HCT116 (cell line): ENCODE data around the gene CAMSAP1. TPM values are rescaled to one million over a fixed set of nuclear protein-coding genes. Genes with fewer than 3 reads are reported as not detected.

Source experiments
- ATAC-seq: fragments of 200-7000 bp; cut with Tn5 transposase; 2 replicates; pipeline ENCODE4 v1.9.1; 2020; ENCODE audit warnings: mild to moderate bottlenecking, moderate library complexity
- BruUV-seq: library from RNA; stranded (reverse); fragments of 400-500 nt; replicated peaks from 2 replicates; lab custom pipeline; 2021; lab: Mats Ljungman, UMichigan
- CTCF ChIA-PET: fragments of 300-600 bp; sonication (Branson Sonifier 250); formaldehyde crosslinking; loops from one replicate; lab custom pipeline; 2021; ENCODE audit warnings: antibody characterized with exemption; lab: Charles Lee
- POLR2A ChIA-PET: fragments of 300-600, 350-600 bp; sonication (Branson Sonifier 250); formaldehyde crosslinking; loops from one replicate; lab custom pipeline; 2021; ENCODE audit warnings: antibody characterized with exemption; lab: Charles Lee
- RAD21 ChIA-PET, 2 experiments: fragments of 300-600 bp; sonication (Branson Sonifier 250); formaldehyde crosslinking; loops; one replicate each; lab custom pipeline; 2023; ENCODE audit warnings: low total read pairs in 2 of 2; ENCODE audit not compliant: uncharacterized antibody in 2 of 2, unreplicated experiment in 2 of 2, low non-redundant PET in 1 of 2; lab: Charles Lee
- DNase-seq: peaks from one replicate; pipeline ENCODE4 v3.0.0-alpha.2; 2010; ENCODE audit warnings: low read depth, low spot score
- H2AFZ ChIP-seq: fragments of 200-600 bp; shearing (Covaris generic), sonication (generic); 2 replicates; pipeline ENCODE4 v1.6.1; 2017; ENCODE audit warnings: low read depth, mixed run types, mixed read lengths, antibody characterized with exemption, low read length; ENCODE audit not compliant: poor library complexity, severe bottlenecking
- H3K27ac ChIP-seq: 2 replicates; pipeline ENCODE4 v1.5.1; 2012; ENCODE audit warnings: low read depth, low read length
- H3K27me3 ChIP-seq: fragments of 200-600 bp; sonication (generic); 2 replicates; pipeline ENCODE4 v1.6.1; 2016; ENCODE audit warnings: mixed run types, low read length, mixed read lengths; ENCODE audit not compliant: insufficient read depth
- H3K36me3 ChIP-seq, 2 experiments: fragments of 200-500 bp in 1 of 2; fragments of 200-600 bp in 1 of 2; sonication (Bioruptor generic) in 1 of 2; sonication (generic) in 1 of 2; 2 replicates each; pipeline versions ENCODE4 v1.5.1 to v1.6.1; 2014 to 2016; ENCODE audit warnings: low read length in 2 of 2, inconsistent platforms in 1 of 2, mixed read lengths in 1 of 2, mixed run types in 1 of 2; ENCODE audit not compliant: insufficient read depth in 2 of 2, control insufficient read depth in 1 of 2
- H3K4me1 ChIP-seq, 2 experiments: fragments of 200-600 bp in 1 of 2; sonication (generic) in 1 of 2; 2 replicates each; pipeline versions ENCODE4 v1.5.1 to v1.6.1; 2012 to 2017; ENCODE audit warnings: low read length in 2 of 2, inconsistent platforms in 1 of 2, mild to moderate bottlenecking in 1 of 2, mixed read lengths in 1 of 2, mixed run types in 1 of 2, moderate library complexity in 1 of 2; ENCODE audit not compliant: insufficient read depth in 2 of 2, control insufficient read depth in 1 of 2
- H3K4me2 ChIP-seq: fragments of 200-600 bp; sonication (generic); 2 replicates; pipeline ENCODE4 v1.6.1; 2017; ENCODE audit warnings: mixed run types, low read length, mixed read lengths
- H3K4me3 ChIP-seq, 2 experiments: fragments of 200-600 bp in 1 of 2; sonication (generic) in 1 of 2; replicated peaks in 1 of 2; 2 replicates each; pipeline ENCODE4 v1.5.1; 2011 to 2016; ENCODE audit warnings: low read length in 2 of 2, control low read depth in 1 of 2, low read depth in 1 of 2, mild to moderate bottlenecking in 1 of 2, mixed read lengths in 1 of 2, mixed run types in 1 of 2
- H3K79me2 ChIP-seq: fragments of 200-600 bp; sonication (generic); 2 replicates; pipeline ENCODE4 v1.6.1; 2017; ENCODE audit warnings: mild to moderate bottlenecking, mixed run types, low read length, moderate library complexity, mixed read lengths; ENCODE audit not compliant: insufficient read depth
- H3K9ac ChIP-seq: fragments of 200-600 bp; sonication (generic); 2 replicates; pipeline ENCODE4 v1.6.1; 2016; ENCODE audit warnings: low read length, mixed read lengths
- H3K9me2 ChIP-seq: fragments of 200-600 bp; sonication (generic), shearing (Covaris generic); 2 replicates; pipeline ENCODE4 v1.6.1; 2017; ENCODE audit warnings: mixed run types, mild to moderate bottlenecking, moderate library complexity; ENCODE audit not compliant: insufficient read depth
- H3K9me3 ChIP-seq, 2 experiments: fragments of 200-500 bp in 1 of 2; fragments of 200-600 bp in 1 of 2; sonication (Bioruptor generic) in 1 of 2; sonication (generic) in 1 of 2; 2 replicates each; pipeline ENCODE4 v1.6.1; 2014 to 2017; ENCODE audit warnings: low read length in 2 of 2, mixed read lengths in 2 of 2, inconsistent platforms in 1 of 2, low read depth in 1 of 2, mild to moderate bottlenecking in 1 of 2, mixed run types in 1 of 2, moderate library complexity in 1 of 2; ENCODE audit not compliant: control insufficient read depth in 1 of 2, insufficient read depth in 1 of 2
- H4K20me1 ChIP-seq: fragments of 200-600 bp; sonication (generic), shearing (Covaris generic); 2 replicates; pipeline ENCODE4 v1.6.1; 2017; ENCODE audit warnings: mixed run types, mild to moderate bottlenecking, moderate library complexity; ENCODE audit not compliant: insufficient read depth
- CEBPB ChIP-seq: IDR thresholded peaks from 2 replicates; pipeline ENCODE4 v1.6.1; 2012; ENCODE audit warnings: low read depth
- EGR1 ChIP-seq: IDR thresholded peaks from 2 replicates; pipeline ENCODE4 v1.6.1; 2012; ENCODE audit warnings: low read depth
- ELF1 ChIP-seq: IDR thresholded peaks from 2 replicates; pipeline ENCODE4 v1.6.1; 2012; ENCODE audit warnings: low read depth, borderline replicate concordance
- EZH2phosphoT487 ChIP-seq: fragments of 200-600 bp; IDR thresholded peaks from 2 replicates; pipeline ENCODE4 v1.6.1; 2018; ENCODE audit warnings: antibody characterized with exemption, borderline replicate concordance
- FOSL1 ChIP-seq: IDR thresholded peaks from 2 replicates; pipeline ENCODE4 v1.6.1; 2012; ENCODE audit warnings: low read depth
- JUND ChIP-seq: IDR thresholded peaks from 2 replicates; pipeline ENCODE4 v1.6.1; 2012
- POLR2A ChIP-seq: IDR thresholded peaks from 2 replicates; pipeline ENCODE4 v1.7.0; 2011; ENCODE audit warnings: borderline replicate concordance; ENCODE audit not compliant: insufficient read depth, insufficient read length; ENCODE audit errors: extremely low read depth
- POLR2AphosphoS5 ChIP-seq: IDR thresholded peaks from 2 replicates; pipeline ENCODE4 v1.6.1; 2011; ENCODE audit warnings: mild to moderate bottlenecking, low read depth, low read length, moderate library complexity
- RAD21 ChIP-seq: IDR thresholded peaks from 2 replicates; pipeline ENCODE4 v1.6.1; 2012; ENCODE audit warnings: low read depth, mild to moderate bottlenecking
- SIN3A ChIP-seq: IDR thresholded peaks from 2 replicates; pipeline ENCODE4 v1.6.1; 2012; ENCODE audit warnings: low read depth
- SP1 ChIP-seq: IDR thresholded peaks from 2 replicates; pipeline ENCODE4 v1.6.1; 2012; ENCODE audit warnings: low read depth
- SRF ChIP-seq: IDR thresholded peaks from 2 replicates; pipeline ENCODE4 v1.6.1; 2012; ENCODE audit warnings: low read depth
- TCF7L2 ChIP-seq: IDR thresholded peaks from 2 replicates; pipeline ENCODE4 v1.7.0; 2011; ENCODE audit warnings: borderline replicate concordance, inconsistent platforms; ENCODE audit not compliant: insufficient read depth, insufficient read length; ENCODE audit errors: extremely low read depth
- YY1 ChIP-seq: IDR thresholded peaks from 2 replicates; pipeline ENCODE4 v1.6.1; 2011; ENCODE audit warnings: low read length, low read depth, moderate library complexity, mild to moderate bottlenecking; ENCODE audit not compliant: insufficient replicate concordance; ENCODE audit errors: extremely low read depth
- ZBTB33 ChIP-seq: IDR thresholded peaks from 2 replicates; pipeline ENCODE4 v1.6.1; 2011; ENCODE audit warnings: mild to moderate bottlenecking, low read length, moderate library complexity; ENCODE audit not compliant: insufficient replicate concordance; ENCODE audit errors: extremely low read depth
- ZFX ChIP-seq: fragments of 450-650 bp; IDR thresholded peaks from 2 replicates; pipeline ENCODE4 v1.6.1; 2017
- ZNF274 ChIP-seq: fragments of 200-500 bp; sonication (Bioruptor generic); IDR thresholded peaks from 2 replicates; pipeline ENCODE4 v1.6.1; 2014; ENCODE audit warnings: mild to moderate bottlenecking, low read depth, low read length, inconsistent platforms
- intact Hi-C: fragments of 100-400 bp; cut with micrococcal nuclease; formaldehyde crosslinking; loops from 2 replicates; pipeline ENCODE4 v1.10.0; 2022
- total RNA-seq: library from RNA; stranded (reverse); gene quantifications from one replicate; pipeline ENCODE4 v1.2.1, GENCODE V29; 2021; ENCODE audit not compliant: unreplicated experiment
- TF ChIP-seq, protein P1 (sequence below), 3 experiments: fragments of 200-600 bp in 1 of 3; sonication (generic) in 1 of 3; IDR thresholded peaks in 2 of 3; conservative IDR thresholded peaks in 1 of 3; 2 replicates each; pipeline ENCODE4 v1.5.1; 2012 to 2017; ENCODE audit warnings: low read depth in 2 of 3, low read length in 2 of 3, antibody characterized with exemption in 1 of 3, borderline replicate concordance in 1 of 3, control low read depth in 1 of 3, mild to moderate bottlenecking in 1 of 3, mixed read lengths in 1 of 3, mixed run types in 1 of 3, moderate library complexity in 1 of 3; ENCODE audit not compliant: insufficient read depth in 1 of 3
- TF ChIP-seq, protein P2 (sequence below): IDR thresholded peaks from 2 replicates; pipeline ENCODE4 v1.6.1; 2012; ENCODE audit warnings: low read depth
- TF ChIP-seq, protein P3 (sequence below): IDR thresholded peaks from 2 replicates; pipeline ENCODE4 v1.6.1; 2012

CAMSAP1 gene
- total RNA-seq, 1 experiment from 2014 or later, result 33.1 TPM

DNA sequence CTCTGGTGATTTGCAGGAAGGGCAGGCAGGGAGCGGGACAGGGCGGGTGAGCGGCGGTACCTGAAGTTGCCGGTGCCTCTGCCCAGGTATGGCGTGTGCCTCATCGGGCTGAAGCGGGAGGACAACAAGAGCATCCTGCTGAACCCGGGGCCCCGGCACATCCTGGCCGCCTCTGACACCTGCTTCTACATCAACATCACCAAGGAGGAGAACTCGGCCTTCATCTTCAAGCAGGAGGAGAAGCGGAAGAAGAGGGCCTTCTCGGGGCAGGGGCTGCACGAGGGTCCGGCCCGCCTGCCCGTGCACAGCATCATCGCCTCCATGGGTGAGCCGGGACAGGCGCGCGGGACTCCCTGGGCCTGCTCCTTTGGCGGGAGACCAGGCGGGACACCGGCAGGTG lies 136.6 kb downstream of the CAMSAP1 start (continued):
- TF ChIP-seq SRF (no peak), JUND (no peak)

DNA sequence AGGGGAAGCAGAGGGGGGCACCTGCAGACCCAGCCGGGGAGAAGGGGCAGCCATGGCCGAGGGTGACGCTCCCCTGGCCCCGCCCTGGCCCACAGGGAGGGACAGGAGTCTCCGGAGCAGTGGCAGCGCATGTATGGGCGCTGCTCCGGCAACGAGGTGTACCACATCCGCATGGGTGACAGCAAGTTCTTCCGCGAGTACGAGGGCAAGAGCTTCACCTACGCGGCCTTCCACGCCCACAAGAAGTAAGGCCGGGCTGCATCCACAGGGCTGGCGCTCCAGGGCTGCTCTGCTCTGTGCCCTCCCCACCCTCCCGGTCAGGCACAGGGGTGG lies 137.2 kb downstream of the CAMSAP1 start:
- RAD21 ChIA-PET, result no interaction called here
- H3K9me3 ChIP-seq, result peaks cover 5 to 8% of the 10 kb centered on the region in 2 experiments; a peak in 2 of 4 replicates
- H3K9me2 ChIP-seq, result no peaks in the 10 kb centered on the region
- H3K4me1 ChIP-seq, result no peaks in the 10 kb centered on the region
- no peak overlapping the region for H3K4me2 ChIP-seq
- intact Hi-C loops, result no loop called here
- CTCF ChIA-PET, result no interaction called here
- ATAC-seq, result no peak
- DNase-seq, result no peak
- H3K27ac ChIP-seq, result no peak overlapping the region
- no peaks in the 10 kb centered on the region for H3K79me2 ChIP-seq
- no TSS peak for BruUV-seq
- no peaks in the 10 kb centered on the region for H3K36me3 ChIP-seq
- POLR2A ChIA-PET, result no interaction called here
- no peak overlapping the region for H2AFZ ChIP-seq
- no peak for TF ChIP-seq ZFX
- TF ChIP-seq, protein P1, sequence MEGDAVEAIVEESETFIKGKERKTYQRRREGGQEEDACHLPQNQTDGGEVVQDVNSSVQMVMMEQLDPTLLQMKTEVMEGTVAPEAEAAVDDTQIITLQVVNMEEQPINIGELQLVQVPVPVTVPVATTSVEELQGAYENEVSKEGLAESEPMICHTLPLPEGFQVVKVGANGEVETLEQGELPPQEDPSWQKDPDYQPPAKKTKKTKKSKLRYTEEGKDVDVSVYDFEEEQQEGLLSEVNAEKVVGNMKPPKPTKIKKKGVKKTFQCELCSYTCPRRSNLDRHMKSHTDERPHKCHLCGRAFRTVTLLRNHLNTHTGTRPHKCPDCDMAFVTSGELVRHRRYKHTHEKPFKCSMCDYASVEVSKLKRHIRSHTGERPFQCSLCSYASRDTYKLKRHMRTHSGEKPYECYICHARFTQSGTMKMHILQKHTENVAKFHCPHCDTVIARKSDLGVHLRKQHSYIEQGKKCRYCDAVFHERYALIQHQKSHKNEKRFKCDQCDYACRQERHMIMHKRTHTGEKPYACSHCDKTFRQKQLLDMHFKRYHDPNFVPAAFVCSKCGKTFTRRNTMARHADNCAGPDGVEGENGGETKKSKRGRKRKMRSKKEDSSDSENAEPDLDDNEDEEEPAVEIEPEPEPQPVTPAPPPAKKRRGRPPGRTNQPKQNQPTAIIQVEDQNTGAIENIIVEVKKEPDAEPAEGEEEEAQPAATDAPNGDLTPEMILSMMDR (IDR thresholded peaks at IDR 0.05 in 2 of 3, conservative IDR thresholded peaks at IDR 0.05 in 1 of 3; ENCODE audit: borderline replicate concordance in 1 of 3, insufficient read depth in 1 of 3, low read depth in 2 of 3, low read length in 2 of 3), result no peak
- TF ChIP-seq CEBPB, result no peak
- no peak for TF ChIP-seq RAD21
- no peak for TF ChIP-seq POLR2A
- TF ChIP-seq EZH2phosphoT487, result no peak
- no peak for TF ChIP-seq SRF
- TF ChIP-seq FOSL1, result no peak
- TF ChIP-seq, protein P2, sequence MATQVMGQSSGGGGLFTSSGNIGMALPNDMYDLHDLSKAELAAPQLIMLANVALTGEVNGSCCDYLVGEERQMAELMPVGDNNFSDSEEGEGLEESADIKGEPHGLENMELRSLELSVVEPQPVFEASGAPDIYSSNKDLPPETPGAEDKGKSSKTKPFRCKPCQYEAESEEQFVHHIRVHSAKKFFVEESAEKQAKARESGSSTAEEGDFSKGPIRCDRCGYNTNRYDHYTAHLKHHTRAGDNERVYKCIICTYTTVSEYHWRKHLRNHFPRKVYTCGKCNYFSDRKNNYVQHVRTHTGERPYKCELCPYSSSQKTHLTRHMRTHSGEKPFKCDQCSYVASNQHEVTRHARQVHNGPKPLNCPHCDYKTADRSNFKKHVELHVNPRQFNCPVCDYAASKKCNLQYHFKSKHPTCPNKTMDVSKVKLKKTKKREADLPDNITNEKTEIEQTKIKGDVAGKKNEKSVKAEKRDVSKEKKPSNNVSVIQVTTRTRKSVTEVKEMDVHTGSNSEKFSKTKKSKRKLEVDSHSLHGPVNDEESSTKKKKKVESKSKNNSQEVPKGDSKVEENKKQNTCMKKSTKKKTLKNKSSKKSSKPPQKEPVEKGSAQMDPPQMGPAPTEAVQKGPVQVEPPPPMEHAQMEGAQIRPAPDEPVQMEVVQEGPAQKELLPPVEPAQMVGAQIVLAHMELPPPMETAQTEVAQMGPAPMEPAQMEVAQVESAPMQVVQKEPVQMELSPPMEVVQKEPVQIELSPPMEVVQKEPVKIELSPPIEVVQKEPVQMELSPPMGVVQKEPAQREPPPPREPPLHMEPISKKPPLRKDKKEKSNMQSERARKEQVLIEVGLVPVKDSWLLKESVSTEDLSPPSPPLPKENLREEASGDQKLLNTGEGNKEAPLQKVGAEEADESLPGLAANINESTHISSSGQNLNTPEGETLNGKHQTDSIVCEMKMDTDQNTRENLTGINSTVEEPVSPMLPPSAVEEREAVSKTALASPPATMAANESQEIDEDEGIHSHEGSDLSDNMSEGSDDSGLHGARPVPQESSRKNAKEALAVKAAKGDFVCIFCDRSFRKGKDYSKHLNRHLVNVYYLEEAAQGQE, result no peak
- no peak for TF ChIP-seq SP1
- TF ChIP-seq ZBTB33, result no peak
- TF ChIP-seq, protein P3, sequence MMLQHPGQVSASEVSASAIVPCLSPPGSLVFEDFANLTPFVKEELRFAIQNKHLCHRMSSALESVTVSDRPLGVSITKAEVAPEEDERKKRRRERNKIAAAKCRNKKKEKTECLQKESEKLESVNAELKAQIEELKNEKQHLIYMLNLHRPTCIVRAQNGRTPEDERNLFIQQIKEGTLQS, result no peak
- no peak for TF ChIP-seq ELF1
- TF ChIP-seq JUND, result no peak
- TF ChIP-seq ZNF274, result no peak
- TF ChIP-seq SIN3A, result no peak
- no peak for TF ChIP-seq TCF7L2
- TF ChIP-seq YY1, result no peak
- TF ChIP-seq POLR2AphosphoS5, result no peak
- TF ChIP-seq EGR1, result no peak
- no peaks in the 10 kb centered on the region for H3K27me3 ChIP-seq
- no peak overlapping the region for H3K9ac ChIP-seq
- H4K20me1 ChIP-seq, result no peaks in the 10 kb centered on the region
- H3K4me3 ChIP-seq, result no peak overlapping the region
